Keratinocyte (primary cell): ENCODE results near the gene ITGAD.

Experiments
- CTCF ChIP-seq, 3 experiments: IDR thresholded peaks in 1 of 3; conservative IDR thresholded peaks in 1 of 3; optimal IDR thresholded peaks in 1 of 3; 2 replicates in 2 of 3; 3 replicates in 1 of 3; pipeline versions ENCODE3 to v1.5.1; 2011; ENCODE audit warnings: low read length in 3 of 3, mild to moderate bottlenecking in 3 of 3, moderate library complexity in 2 of 3, control low read depth in 1 of 3, inconsistent platforms in 1 of 3; ENCODE audit not compliant: insufficient read depth in 2 of 3; ENCODE audit errors: extremely low read depth in 1 of 3
- EZH2 ChIP-seq: IDR thresholded peaks from one replicate; pipeline ENCODE4 v1.6.1; 2012; ENCODE audit warnings: inconsistent platforms, mild to moderate bottlenecking, low read length, moderate library complexity

- no peak for TF ChIP-seq CTCF (optimal IDR thresholded peaks at IDR 0.05 in 1 of 3, IDR thresholded peaks at IDR 0.05 in 1 of 3, conservative IDR thresholded peaks at IDR 0.05 in 1 of 3; ENCODE audit: extremely low read depth in 1 of 3, insufficient read depth in 2 of 3, low read length in 3 of 3)
- TF ChIP-seq EZH2: no peak
Measured at GRCh38 chr16:31428638-31429247, 35.6 kb downstream of the ITGAD start.
